ENCODE data around the gene TMEM115. TPM values are rescaled to one million over a fixed set of nuclear protein-coding genes. Genes with fewer than 3 reads are reported as not detected.
A peak's percentile ranks its signal among the peaks of the same experiment; 100 is the strongest.

TMEM115 gene
- total and polyA plus RNA-seq, 2 of the 13 experiments (the other 11 are each of a cell fraction or from before 2014, with no cell fraction given): 22.1 to 30.7 TPM

GRCh38 chr3:50350527-50351322 is 8.6 kb downstream of the TMEM115 start, which contains the start of the genes CYB561D2 and NPRL2 (continued):
- no peak for TF ChIP-seq AGO2 (optimal IDR thresholded peaks at IDR 0.05; ENCODE audit: low read depth, low read length)
- TF ChIP-seq ATRX (CRISPR knock-in tag; IDR thresholded peaks at IDR 0.05; ENCODE audit: borderline replicate concordance): no peak
- TF ChIP-seq RBM39 (IDR thresholded peaks at IDR 0.05; ENCODE audit: low read depth, low read length, poor library complexity, severe bottlenecking): peak; percentile 92
- no peak for TF ChIP-seq TCF7L2 (IDR thresholded peaks at IDR 0.05; ENCODE audit: low read depth, low read length)
- 0 out of 2 replicates have a peak, but pooled peaks have one; percentile 80 for TF ChIP-seq ZFP62 (CRISPR knock-in tag; IDR thresholded peaks at IDR 0.05)
- peak; percentile 97 for TF ChIP-seq ZNF274 (CRISPR knock-in tag; IDR thresholded peaks at IDR 0.05)
- TF ChIP-seq TBX3 (IDR thresholded peaks at IDR 0.05; ENCODE audit: borderline replicate concordance): no peak
- TF ChIP-seq MTF2 (CRISPR knock-in tag; IDR thresholded peaks at IDR 0.05; ENCODE audit: borderline replicate concordance): peak; percentile 58; the same call in 1 of the 2 replicates
- 0 out of 2 replicates have a peak, but pooled peaks have one; percentile 23 for TF ChIP-seq ZNF503 (CRISPR knock-in tag; IDR thresholded peaks at IDR 0.05)
- TF ChIP-seq NR2C2 (CRISPR knock-in tag; IDR thresholded peaks at IDR 0.05; ENCODE audit: borderline replicate concordance): peak; percentile 98
- TF ChIP-seq SOX5 (CRISPR knock-in tag; IDR thresholded peaks at IDR 0.05; ENCODE audit: borderline replicate concordance): peak; percentile 55; the same call in 1 of the 2 replicates
- TF ChIP-seq ZNF564 (CRISPR knock-in tag; IDR thresholded peaks at IDR 0.05): peak; percentile 90
- peak; percentile 89; the same call in 1 of the 2 replicates for TF ChIP-seq SNAPC4 (CRISPR knock-in tag; IDR thresholded peaks at IDR 0.05)
- TF ChIP-seq SMAD1 (CRISPR knock-in tag; IDR thresholded peaks at IDR 0.05; ENCODE audit: borderline replicate concordance, low read depth): peak; percentile 99
- peak; percentile 96 for TF ChIP-seq ZSCAN5A (CRISPR knock-in tag; IDR thresholded peaks at IDR 0.05; ENCODE audit: borderline replicate concordance)
- TF ChIP-seq ONECUT2 (CRISPR knock-in tag; IDR thresholded peaks at IDR 0.05): no peak
- TF ChIP-seq TARDBP (CRISPR knock-in tag; IDR thresholded peaks at IDR 0.05): peak; percentile 23
- peak; percentile 96; the same call in 1 of the 2 replicates for TF ChIP-seq KLF15 (CRISPR knock-in tag; IDR thresholded peaks at IDR 0.05; ENCODE audit: borderline replicate concordance)
- TF ChIP-seq MEIS2 (CRISPR knock-in tag; IDR thresholded peaks at IDR 0.05): peak; percentile 79

Data from HepG2 (cell line).